ENCODE data around the gene MON1B.
"Not testable (repeated sequence)": the region's sequence is repeated elsewhere in the genome, so short reads cannot be mapped to it uniquely, and the experiment has no call there.

Gene MON1B

DNA sequence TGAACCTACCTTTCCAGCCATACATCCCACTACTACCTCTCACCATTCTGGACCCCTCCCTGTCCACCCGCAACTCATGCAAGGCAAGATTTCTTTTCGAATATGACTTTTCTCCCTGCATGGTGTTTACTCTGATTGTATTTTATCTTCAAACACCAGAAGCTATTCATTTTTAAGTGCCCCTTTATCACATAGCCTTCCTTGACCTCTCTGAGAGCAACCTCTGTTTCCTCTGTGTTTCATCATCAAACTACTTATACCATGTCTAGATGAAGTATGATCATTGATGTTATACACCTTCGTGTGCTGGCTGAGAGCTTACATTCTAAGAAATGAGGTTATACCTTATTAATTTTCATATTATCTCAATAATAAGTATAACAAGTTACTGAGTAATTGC is 40.1 kb downstream of the MON1B start:
- no peak overlapping the region for H3K27ac ChIP-seq
- TF ChIP-seq, protein P1, sequence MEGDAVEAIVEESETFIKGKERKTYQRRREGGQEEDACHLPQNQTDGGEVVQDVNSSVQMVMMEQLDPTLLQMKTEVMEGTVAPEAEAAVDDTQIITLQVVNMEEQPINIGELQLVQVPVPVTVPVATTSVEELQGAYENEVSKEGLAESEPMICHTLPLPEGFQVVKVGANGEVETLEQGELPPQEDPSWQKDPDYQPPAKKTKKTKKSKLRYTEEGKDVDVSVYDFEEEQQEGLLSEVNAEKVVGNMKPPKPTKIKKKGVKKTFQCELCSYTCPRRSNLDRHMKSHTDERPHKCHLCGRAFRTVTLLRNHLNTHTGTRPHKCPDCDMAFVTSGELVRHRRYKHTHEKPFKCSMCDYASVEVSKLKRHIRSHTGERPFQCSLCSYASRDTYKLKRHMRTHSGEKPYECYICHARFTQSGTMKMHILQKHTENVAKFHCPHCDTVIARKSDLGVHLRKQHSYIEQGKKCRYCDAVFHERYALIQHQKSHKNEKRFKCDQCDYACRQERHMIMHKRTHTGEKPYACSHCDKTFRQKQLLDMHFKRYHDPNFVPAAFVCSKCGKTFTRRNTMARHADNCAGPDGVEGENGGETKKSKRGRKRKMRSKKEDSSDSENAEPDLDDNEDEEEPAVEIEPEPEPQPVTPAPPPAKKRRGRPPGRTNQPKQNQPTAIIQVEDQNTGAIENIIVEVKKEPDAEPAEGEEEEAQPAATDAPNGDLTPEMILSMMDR (conservative IDR thresholded peaks at IDR 0.05) = no peak

GRCh38 chr16:77233799-77234519 is 43.0 kb downstream of the MON1B start:
- no peak overlapping the region for H3K27ac ChIP-seq
- TF ChIP-seq, protein P1 (conservative IDR thresholded peaks at IDR 0.05) = no peak

- H3K27ac ChIP-seq = no peak overlapping the region
- TF ChIP-seq, protein P1 (conservative IDR thresholded peaks at IDR 0.05) = no peak
Measured at GRCh38 chr16:77234611-77235010, 43.6 kb downstream of the MON1B start.

- TF ChIP-seq, protein P1 (conservative IDR thresholded peaks at IDR 0.05) = peak; percentile 92
- H3K27ac ChIP-seq = no peak overlapping the region
Measured at GRCh38 chr16:77236063-77236511, 45.1 kb downstream of the MON1B start.

DNA sequence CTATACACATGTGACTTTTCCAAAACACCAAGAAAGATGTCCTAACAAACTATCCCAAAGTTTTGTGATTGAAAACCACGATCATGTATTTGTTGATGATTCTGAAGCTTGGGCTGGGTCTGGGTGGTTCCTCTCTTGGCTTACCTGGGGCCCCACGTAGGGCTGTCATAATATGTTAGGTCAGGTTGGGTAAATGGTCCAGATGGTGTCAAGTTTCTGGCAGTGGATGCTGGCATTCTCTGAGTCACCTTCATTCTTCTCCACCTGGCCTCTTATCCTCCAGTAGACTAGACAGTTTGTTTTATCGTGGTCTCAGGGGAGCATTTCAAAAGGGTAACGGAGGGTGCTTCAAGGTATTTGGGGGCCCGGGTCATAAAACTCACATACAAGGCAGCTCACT is 47.6 kb downstream of the MON1B start:
- TF ChIP-seq, protein P1 (conservative IDR thresholded peaks at IDR 0.05) = no peak
- H3K27ac ChIP-seq = no peak overlapping the region

DNA sequence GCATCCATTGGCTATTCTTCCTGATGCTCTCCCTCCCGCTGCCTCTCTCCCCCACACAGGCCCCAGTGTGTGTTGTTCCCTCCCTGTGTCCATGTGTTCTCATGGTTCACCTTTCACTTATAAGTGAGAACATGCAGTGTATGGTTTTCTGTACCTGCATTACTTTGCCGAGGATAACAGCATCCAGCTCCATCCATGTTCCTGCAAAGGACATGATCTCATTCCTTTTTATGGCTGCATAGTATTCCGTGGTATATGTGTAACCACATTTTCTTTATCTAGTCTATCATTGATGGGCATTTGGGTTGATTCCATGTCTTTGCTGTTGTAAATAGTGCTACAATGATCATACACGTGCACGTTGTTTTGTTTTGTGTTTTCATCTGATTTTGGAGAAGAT is 51.5 kb downstream of the MON1B start:
- not testable (repeated sequence) for H3K27ac ChIP-seq

GRCh38 chr16:77246150-77246549 is 55.2 kb downstream of the MON1B start:
- TF ChIP-seq, protein P1 (conservative IDR thresholded peaks at IDR 0.05) = no peak
- no peak overlapping the region for H3K27ac ChIP-seq

DNA sequence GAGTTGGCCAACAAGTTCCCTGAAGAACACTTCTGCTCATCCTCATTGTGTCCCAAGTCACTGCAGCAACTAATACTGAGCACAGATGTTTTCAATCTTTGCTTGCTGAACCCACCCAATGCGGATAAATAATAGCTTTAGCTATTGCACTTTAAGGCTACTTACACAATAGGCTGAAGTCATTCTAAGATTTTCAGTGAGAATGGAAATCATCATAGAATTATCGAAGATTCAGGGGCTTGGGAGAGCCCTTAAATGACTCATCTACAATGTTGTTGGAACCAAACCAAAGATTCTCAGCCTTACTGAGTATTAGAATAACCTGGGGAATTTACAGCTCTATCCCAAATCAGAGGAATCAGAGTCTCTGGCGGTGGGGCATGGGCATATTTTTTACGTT is 59.4 kb downstream of the MON1B start:
- TF ChIP-seq, protein P1 (conservative IDR thresholded peaks at IDR 0.05) = no peak
- H3K27ac ChIP-seq = no peak overlapping the region
